K562 (cell line): ENCODE results near the gene MYO1D. TPM values are rescaled to one million over a fixed set of nuclear protein-coding genes. Genes with fewer than 3 reads are reported as not detected.

Experiments used
- AFF1 ChIP-seq, 2 experiments: fragments of 450-650 bp; IDR thresholded peaks; 2 replicates each; pipeline ENCODE4 v1.6.1; 2018; ENCODE audit warnings: mild to moderate bottlenecking in 2 of 2, low read depth in 1 of 2; ENCODE audit not compliant: partially characterized antibody in 2 of 2
- ESRRB ChIP-seq: fragments of 250-450 bp; sonication (Bioruptor Pico); IDR thresholded peaks from 2 replicates; pipeline ENCODE4 v1.5.0; 2020; ENCODE audit warnings: mild to moderate bottlenecking, moderate library complexity, borderline replicate concordance
- ETV1 ChIP-seq: fragments of 450-650 bp; conservative IDR thresholded peaks from 2 replicates; pipeline ENCODE4 v1.6.1; 2016; ENCODE audit warnings: missing genetic modification characterization, control low read depth, low read depth, missing compliant biosample characterization
- MCM7 ChIP-seq, 2 experiments: fragments of 450-650 bp; IDR thresholded peaks; 2 replicates each; pipeline ENCODE4 v1.6.1; 2016 to 2018
- RBM17 ChIP-seq: fragments of 200-400 bp; formaldehyde crosslinking; IDR thresholded peaks from 2 replicates; pipeline ENCODE4 v1.6.1; 2017; ENCODE audit warnings: low read depth, mild to moderate bottlenecking, low read length, borderline replicate concordance
- SP2 ChIP-seq: IDR thresholded peaks from 2 replicates; pipeline ENCODE4 v1.6.1; 2011; ENCODE audit warnings: mild to moderate bottlenecking, low read depth, low read length, moderate library complexity; ENCODE audit not compliant: poor library complexity, severe bottlenecking; ENCODE audit errors: extremely low read depth
- ZKSCAN1 ChIP-seq: fragments of 150-350 bp; IDR thresholded peaks from 2 replicates; pipeline ENCODE4 v1.6.1; 2016; ENCODE audit warnings: low read depth, low read length
- ZNF124 ChIP-seq: sonication (generic); formaldehyde crosslinking; IDR thresholded peaks from 2 replicates; pipeline ENCODE4 v1.8.1; 2022; ENCODE audit warnings: missing genetic modification reagents
- ZNF384 ChIP-seq: IDR thresholded peaks from 2 replicates; pipeline ENCODE4 v1.6.1; 2012; ENCODE audit warnings: low read depth, low read length, improper control_type of control experiment
- ZNF398 ChIP-seq: fragments of 250-450 bp; sonication (Bioruptor Pico); IDR thresholded peaks from 2 replicates; pipeline ENCODE4 v1.8.0; 2021; ENCODE audit warnings: moderate library complexity, mild to moderate bottlenecking, inconsistent platforms
- ZNF780A ChIP-seq: fragments of 250-450 bp; sonication (Bioruptor Pico); IDR thresholded peaks from 2 replicates; pipeline ENCODE4 v1.5.0; 2021; ENCODE audit warnings: mild to moderate bottlenecking
- polyA plus RNA-seq, 8 experiments: library from polyadenylated mRNA; depleted of rRNA in 4 of 8; stranded (reverse) in 5 of 8; unstranded in 3 of 8; fragments of >200 nt; fragmentation: Nextera tagmentation in 2 of 8; fragmentation: Illumina TruSeq in 1 of 8; extraction: Ambion mirVana in 2 of 8; extraction: Trizol in 1 of 8; gene quantifications; 2 replicates each; pipeline versions ENCODE4 v1.2.1 to v1.2.3, GENCODE V29; 2011 to 2014; ENCODE audit warnings: inconsistent platforms in 1 of 8, missing spikeins in 1 of 8
- total RNA-seq, 7 experiments: library from RNA; depleted of rRNA in 6 of 7; stranded (reverse); fragments of >200 nt in 6 of 7; fragmentation: Illumina TruSeq in 2 of 7; extraction: Trizol in 2 of 7; gene quantifications; 2 replicates each; pipeline versions ENCODE4 v1.2.1 to v1.2.3, GENCODE V29; 2011 to 2021; ENCODE audit warnings: low replicate concordance in 1 of 7

MYO1D gene
- total and polyA plus RNA-seq, 9 of the 15 experiments (the other 6 are each of a cell fraction or from before 2014, with no cell fraction given): 2.1 to 71.2 (median 45.4) TPM

DNA sequence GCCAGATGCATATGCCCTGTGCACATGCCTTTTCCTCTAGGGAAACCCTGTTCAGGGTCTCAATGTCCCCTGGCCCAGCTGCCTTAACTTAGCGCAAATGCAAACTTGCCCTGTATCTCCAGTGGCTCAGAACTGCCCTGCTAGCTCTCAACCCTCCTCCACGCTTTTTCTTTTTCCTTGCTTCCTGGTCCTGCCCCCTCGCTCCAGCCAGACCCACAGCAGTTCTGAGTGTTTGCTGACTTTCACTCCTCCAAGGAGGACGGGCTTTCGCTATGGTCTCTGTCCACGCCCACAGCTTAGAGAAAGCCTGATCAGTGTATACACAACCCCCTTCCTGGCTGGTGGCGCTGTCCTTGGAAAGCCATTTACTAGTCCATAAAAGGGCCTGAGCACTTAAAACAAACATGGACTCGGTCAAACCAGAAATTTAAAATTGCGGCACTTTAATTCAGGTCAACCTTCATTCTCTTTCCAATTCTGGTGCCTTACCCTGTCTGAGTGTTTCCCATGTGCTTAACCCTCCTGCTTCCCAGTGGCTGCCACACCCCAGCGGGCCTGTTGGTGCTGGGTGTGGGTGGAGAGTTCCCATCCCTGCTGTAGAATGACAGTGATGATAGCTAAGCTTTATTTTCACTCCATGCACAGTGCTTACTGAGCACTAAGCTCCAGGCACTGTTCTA, 35.4 kb upstream of the MYO1D start (continued):
- no peak for TF ChIP-seq ZNF398 (CRISPR knock-in tag)
- no peak for TF ChIP-seq ZNF780A (CRISPR knock-in tag)
- no peak for TF ChIP-seq ZKSCAN1
- no peak for TF ChIP-seq ESRRB (CRISPR knock-in tag)
- TF ChIP-seq RBM17: no peak
- peak in 1 of 2 experiments; percentile 20 for TF ChIP-seq AFF1 (IDR thresholded peaks at IDR 0.05; ENCODE audit: low read depth in 1 of 2, partially characterized antibody in 2 of 2)
- TF ChIP-seq ETV1 (tag): no peak; the same call in 1 of the 2 replicates
- no peak for TF ChIP-seq ZNF384
- TF ChIP-seq ZNF124: no peak
- no peak for TF ChIP-seq SP2
- no peak for TF ChIP-seq MCM7 (IDR thresholded peaks at IDR 0.05)
